ENCODE data around the gene CRIM1. TPM values are rescaled to one million over a fixed set of nuclear protein-coding genes. Genes with fewer than 3 reads are reported as not detected.
A peak's percentile ranks its signal among the peaks of the same experiment; 100 is the strongest.

CRIM1 gene
- total RNA-seq, 1 donor from 2014 or later = 25.8 TPM

- peak overlapping the region; percentile 49 for H3K27ac Mint-ChIP-seq
- TF ChIP-seq CTCF (IDR thresholded peaks at IDR 0.05; ENCODE audit: unreplicated experiment) = no peak
- H3K4me3 Mint-ChIP-seq (ENCODE audit: low read depth) = no peak overlapping the region
Measured at GRCh38 chr2:36481709-36482108, 126.1 kb downstream of the CRIM1 start.

DNA sequence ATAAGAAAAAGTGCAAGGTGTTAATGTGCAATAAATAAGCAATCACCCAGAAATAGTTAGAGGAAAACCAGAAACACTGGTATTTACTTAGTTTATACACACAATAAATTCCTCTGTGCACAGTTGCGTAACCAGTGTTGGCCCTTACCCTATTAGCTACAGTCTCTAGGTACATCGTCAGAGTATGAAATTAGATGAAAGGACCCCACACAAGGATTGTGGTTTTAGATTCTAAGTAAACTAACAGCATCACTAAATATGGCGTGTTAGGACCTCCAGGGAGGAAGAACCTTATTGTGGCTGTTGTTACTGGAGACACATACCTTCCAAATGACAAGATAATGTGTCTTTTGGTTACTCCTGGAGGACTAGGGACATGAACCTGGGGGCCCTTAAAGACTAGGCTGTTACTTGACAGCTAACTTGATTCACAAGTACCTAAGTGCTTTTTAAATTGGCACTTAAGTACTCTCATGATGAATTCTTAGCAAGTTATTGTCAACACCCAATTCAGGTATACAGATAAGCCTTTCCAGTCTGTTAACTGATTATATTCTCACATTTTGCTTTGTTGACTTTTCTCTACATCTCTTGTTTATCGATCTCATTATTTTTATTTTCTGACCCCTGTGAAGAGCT lies 127.1 kb downstream of the CRIM1 start:
- H3K27me3 Mint-ChIP-seq = no peaks in the 10 kb centered on the region
- DNase-seq (ENCODE audit: low spot score, unreplicated experiment) = no peak
- peaks cover 26% of the 10 kb centered on the region for H3K36me3 Mint-ChIP-seq (ENCODE audit: insufficient read depth)
- H3K9me3 Mint-ChIP-seq (ENCODE audit: low read depth) = no peaks in the 10 kb centered on the region
- peak overlapping the region; percentile 7 for H3K27ac Mint-ChIP-seq
- TF ChIP-seq CTCF (IDR thresholded peaks at IDR 0.05; ENCODE audit: unreplicated experiment) = no peak
- H3K4me3 Mint-ChIP-seq (ENCODE audit: low read depth) = no peak overlapping the region
- H3K4me1 Mint-ChIP-seq (ENCODE audit: low read depth) = peaks cover 23% of the 10 kb centered on the region

More at GRCh38 chr2:36481709-36482108, 126.1 kb downstream of the CRIM1 start:
- DNase-seq (ENCODE audit: low spot score, unreplicated experiment) = no peak
- H3K27me3 Mint-ChIP-seq = no peaks in the 10 kb centered on the region
- H3K9me3 Mint-ChIP-seq (ENCODE audit: low read depth) = peaks cover 3% of the 10 kb centered on the region
- H3K4me1 Mint-ChIP-seq (ENCODE audit: low read depth) = peaks cover 15% of the 10 kb centered on the region
- H3K36me3 Mint-ChIP-seq (ENCODE audit: insufficient read depth) = peaks cover 36% of the 10 kb centered on the region

DNA sequence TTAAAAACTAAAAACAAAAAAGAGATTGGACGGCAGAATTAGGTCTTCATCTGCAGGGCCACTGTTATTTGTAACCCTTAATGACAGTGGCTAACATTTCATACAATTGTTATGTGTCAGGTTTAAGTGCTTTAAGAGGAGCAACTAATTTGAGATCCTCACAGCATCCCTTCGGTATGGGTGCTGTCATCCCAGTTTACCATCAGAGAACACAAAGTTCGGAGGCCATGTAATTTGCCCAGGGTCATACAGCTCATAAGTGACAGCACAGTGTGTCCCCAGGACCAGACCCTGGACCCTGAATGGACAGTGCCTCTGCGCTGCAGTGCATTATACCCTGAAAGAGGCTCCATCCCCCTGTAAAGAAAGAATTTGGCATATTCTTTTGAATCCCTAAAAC lies 127.7 kb downstream of the CRIM1 start:
- H3K4me3 Mint-ChIP-seq (ENCODE audit: low read depth) = no peak overlapping the region
- TF ChIP-seq CTCF (IDR thresholded peaks at IDR 0.05; ENCODE audit: unreplicated experiment) = no peak
- DNase-seq (ENCODE audit: low spot score, unreplicated experiment) = no peak
- H3K4me1 Mint-ChIP-seq (ENCODE audit: low read depth) = peaks cover 23% of the 10 kb centered on the region
- H3K27me3 Mint-ChIP-seq = no peaks in the 10 kb centered on the region
- H3K9me3 Mint-ChIP-seq (ENCODE audit: low read depth) = no peaks in the 10 kb centered on the region
- H3K36me3 Mint-ChIP-seq (ENCODE audit: insufficient read depth) = peaks cover 24% of the 10 kb centered on the region
- H3K27ac Mint-ChIP-seq = peak overlapping the region; percentile 7

DNA sequence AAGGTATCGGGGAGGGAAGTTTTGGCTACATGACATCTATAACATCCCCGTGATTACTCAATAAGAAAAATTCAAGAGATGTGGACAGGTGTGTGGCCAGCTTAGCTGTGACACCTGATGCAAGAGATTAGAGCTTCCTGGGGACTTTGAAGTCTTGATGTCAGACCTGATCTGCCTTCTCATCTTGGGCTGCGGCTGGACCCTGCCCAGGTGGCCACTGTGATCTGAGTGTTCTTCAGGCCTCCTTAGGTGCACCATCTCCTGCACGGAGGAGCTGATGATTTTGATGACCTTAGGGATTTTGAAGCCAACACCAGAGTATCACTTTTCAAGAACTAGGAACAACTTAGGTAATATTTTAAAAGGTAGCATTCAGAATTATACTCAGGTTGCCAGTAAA lies 128.9 kb downstream of the CRIM1 start:
- DNase-seq (ENCODE audit: low spot score, unreplicated experiment) = no peak
- no peak for TF ChIP-seq CTCF (IDR thresholded peaks at IDR 0.05; ENCODE audit: unreplicated experiment)
- Mint-ChIP-seq H3K27ac (no peak overlapping the region), H3K4me3 (ENCODE audit: low read depth) (no peak overlapping the region), H3K27me3 (no peaks in the 10 kb centered on the region), H3K9me3 (ENCODE audit: low read depth) (no peaks in the 10 kb centered on the region), H3K4me1 (ENCODE audit: low read depth) (peaks cover 26% of the 10 kb centered on the region), H3K36me3 (ENCODE audit: insufficient read depth) (peaks cover 25% of the 10 kb centered on the region)

- no peak for DNase-seq (ENCODE audit: low spot score, unreplicated experiment)
- Mint-ChIP-seq H3K36me3 (ENCODE audit: insufficient read depth) (peaks cover 19% of the 10 kb centered on the region), H3K27ac (no peak overlapping the region), H3K4me3 (ENCODE audit: low read depth) (no peak overlapping the region), H3K27me3 (no peaks in the 10 kb centered on the region), H3K4me1 (ENCODE audit: low read depth) (peaks cover 26% of the 10 kb centered on the region), H3K9me3 (ENCODE audit: low read depth) (no peaks in the 10 kb centered on the region)
- TF ChIP-seq CTCF (IDR thresholded peaks at IDR 0.05; ENCODE audit: unreplicated experiment) = no peak
Measured at GRCh38 chr2:36485521-36485920, 129.9 kb downstream of the CRIM1 start.

Data from progenitor cell of endocrine pancreas (in vitro differentiated cells).